Measurements from ENCODE around the gene PIK3R1. TPM values are rescaled to one million over a fixed set of nuclear protein-coding genes. Genes with fewer than 3 reads are reported as not detected.

The PIK3R1 gene
- total and polyA plus RNA-seq, 4 donors = 22.6 to 123 (median 47.3) TPM

GRCh38 chr5:68345582-68345981 is 130.0 kb downstream of the PIK3R1 start:
- Histone ChIP-seq H3K4me1 (ENCODE audit: control insufficient read depth in 4 of 4, insufficient read depth in 4 of 4, low read length in 3 of 4) (no peaks in the 10 kb centered on the region), H3K27me3 (ENCODE audit: control insufficient read depth in 4 of 4, insufficient read depth in 4 of 4, low read length in 3 of 4) (no peaks in the 10 kb centered on the region), H3K36me3 (ENCODE audit: control insufficient read depth in 4 of 4, insufficient read depth in 3 of 4, low read depth in 1 of 4, low read length in 3 of 4) (no peaks in the 10 kb centered on the region), H3K27ac (ENCODE audit: low read depth in 1 of 2, low read length in 2 of 2) (no peak overlapping the region), H3K9ac (ENCODE audit: low read depth in 1 of 2, low read length in 2 of 2) (no peak overlapping the region), H3K4me3 (ENCODE audit: low read depth in 1 of 3, low read length in 3 of 3) (no peak overlapping the region), H3K9me3 (ENCODE audit: control insufficient read depth in 4 of 4, low read length in 3 of 4) (no peaks in the 10 kb centered on the region)
- 88% methylated on average over 1 of the region's 1 CpG for WGBS
- TF ChIP-seq YY1 (IDR thresholded peaks at IDR 0.05) = no peak
- TF ChIP-seq HNF4A (conservative IDR thresholded peaks at IDR 0.05) = no peak
- no peak for TF ChIP-seq MAX (IDR thresholded peaks at IDR 0.05)
- no peak for TF ChIP-seq JUND (IDR thresholded peaks at IDR 0.05)
- no peak for TF ChIP-seq HNF4G (IDR thresholded peaks at IDR 0.05)
- TF ChIP-seq ZBTB33 (IDR thresholded peaks at IDR 0.05) = no peak
- no peak for TF ChIP-seq TAF1 (conservative IDR thresholded peaks at IDR 0.05)
- TF ChIP-seq RAD21 (IDR thresholded peaks at IDR 0.05) = no peak
- no peak for TF ChIP-seq FOXA1 (IDR thresholded peaks at IDR 0.05)
- no peak for TF ChIP-seq SP1 (IDR thresholded peaks at IDR 0.05)
- TF ChIP-seq FOXA2 (IDR thresholded peaks at IDR 0.05) = no peak
- no peak for DNase-seq (ENCODE audit: low spot score)

- WGBS = 92% methylated on average over 2 of the region's 2 CpGs
- Histone ChIP-seq H3K9ac (ENCODE audit: low read depth in 1 of 2, low read length in 2 of 2) (no peak overlapping the region), H3K4me1 (ENCODE audit: control insufficient read depth in 4 of 4, insufficient read depth in 4 of 4, low read length in 3 of 4) (no peaks in the 10 kb centered on the region), H3K9me3 (ENCODE audit: control insufficient read depth in 4 of 4, low read length in 3 of 4) (no peaks in the 10 kb centered on the region), H3K36me3 (ENCODE audit: control insufficient read depth in 4 of 4, insufficient read depth in 3 of 4, low read depth in 1 of 4, low read length in 3 of 4) (no peaks in the 10 kb centered on the region), H3K27ac (ENCODE audit: low read depth in 1 of 2, low read length in 2 of 2) (no peak overlapping the region), H3K4me3 (ENCODE audit: low read depth in 1 of 3, low read length in 3 of 3) (no peak overlapping the region), H3K27me3 (ENCODE audit: control insufficient read depth in 4 of 4, insufficient read depth in 4 of 4, low read length in 3 of 4) (no peaks in the 10 kb centered on the region)
- DNase-seq (ENCODE audit: low spot score) = no peak
- TF ChIP-seq GABPA (IDR thresholded peaks at IDR 0.05 in 1 of 2, conservative IDR thresholded peaks at IDR 0.05 in 1 of 2) (no peak), SP1 (IDR thresholded peaks at IDR 0.05) (no peak), YY1 (IDR thresholded peaks at IDR 0.05) (no peak), ZBTB33 (IDR thresholded peaks at IDR 0.05) (no peak)
Observed at GRCh38 chr5:68347536-68347935, 132.0 kb downstream of the PIK3R1 start.

GRCh38 chr5:68348447-68349222 is 133.1 kb downstream of the PIK3R1 start:
- WGBS = 97% methylated on average over 2 of the region's 2 CpGs
- H3K4me1 ChIP-seq (ENCODE audit: control insufficient read depth in 4 of 4, insufficient read depth in 4 of 4, low read length in 3 of 4) = no peaks in the 10 kb centered on the region

More at GRCh38 chr5:68348447-68349222, 133.1 kb downstream of the PIK3R1 start:
- DNase-seq (ENCODE audit: low spot score) = no peak
- H3K27me3 ChIP-seq (ENCODE audit: control insufficient read depth in 4 of 4, insufficient read depth in 4 of 4, low read length in 3 of 4) = no peaks in the 10 kb centered on the region
- no peaks in the 10 kb centered on the region for H3K36me3 ChIP-seq (ENCODE audit: control insufficient read depth in 4 of 4, insufficient read depth in 3 of 4, low read depth in 1 of 4, low read length in 3 of 4)
- no peak for TF ChIP-seq TAF1 (conservative IDR thresholded peaks at IDR 0.05)
- TF ChIP-seq NR2F2 (IDR thresholded peaks at IDR 0.05) = no peak
- no peak for TF ChIP-seq FOXA2 (IDR thresholded peaks at IDR 0.05)
- no peak for TF ChIP-seq REST (IDR thresholded peaks at IDR 0.05)
- TF ChIP-seq RXRA (IDR thresholded peaks at IDR 0.05) = no peak
- TF ChIP-seq SP1 (IDR thresholded peaks at IDR 0.05) = no peak
- no peak for TF ChIP-seq ZBTB33 (IDR thresholded peaks at IDR 0.05)
- TF ChIP-seq EGR1 (IDR thresholded peaks at IDR 0.05; ENCODE audit: low read depth in 2 of 2) = no peak
- no peak for TF ChIP-seq JUND (IDR thresholded peaks at IDR 0.05)
- H3K4me3 ChIP-seq (ENCODE audit: low read depth in 1 of 3, low read length in 3 of 3) = no peak overlapping the region
- no peak overlapping the region for H3K9ac ChIP-seq (ENCODE audit: low read depth in 1 of 2, low read length in 2 of 2)
- H3K9me3 ChIP-seq (ENCODE audit: control insufficient read depth in 4 of 4, low read length in 3 of 4) = no peaks in the 10 kb centered on the region
- H3K27ac ChIP-seq (ENCODE audit: low read depth in 1 of 2, low read length in 2 of 2) = no peak overlapping the region
